Measurements from ENCODE around the gene INIP.

Gene INIP

GRCh38 chr9:112750764-112751055, 32.8 kb upstream of the INIP start:
- H3K27me3 ChIP-seq (replicated peaks), result no peaks in the 10 kb centered on the region
- H3K36me3 ChIP-seq (replicated peaks), result no peaks in the 10 kb centered on the region
- in situ Hi-C loops (cut with HindIII; ENCODE audit: low pct_ligation_motif_present, low sequenced_read_pairs), result no loop called here
- H3K4me3 ChIP-seq (ENCODE audit: low read depth, low read length), result peak overlapping the region; percentile 77
- no peak for DNase-seq
- TF ChIP-seq CTCF (IDR thresholded peaks at IDR 0.05; ENCODE audit: low read depth, low read length, missing control alignments), result no peak
- no peak overlapping the region for H3K27ac ChIP-seq

GRCh38 chr9:112750016-112750763, 32.3 kb upstream of the INIP start, which contains the start of gene SNX30:
Gene SNX30 (plus strand): TSS chr9:112750760. CDS start chr9:112751002, 242 bp downstream.
- no peaks in the 10 kb centered on the region for H3K27me3 ChIP-seq (replicated peaks)
- DNase-seq, result peak; percentile 82
- peak within 1 kb of the TSS; percentile 27 for H3K27ac ChIP-seq

GRCh38 chr9:112747094-112747493, 29.2 kb upstream of the INIP start:
- no peak for DNase-seq
- Histone ChIP-seq H3K36me3 (replicated peaks) (no peaks in the 10 kb centered on the region), H3K27me3 (replicated peaks) (no peaks in the 10 kb centered on the region), H3K27ac (no peak overlapping the region), H3K4me3 (ENCODE audit: low read depth, low read length) (no peak overlapping the region)
- TF ChIP-seq CTCF (IDR thresholded peaks at IDR 0.05; ENCODE audit: low read depth, low read length, missing control alignments), result no peak
- in situ Hi-C loops (cut with HindIII; ENCODE audit: low pct_ligation_motif_present, low sequenced_read_pairs), result no loop called here

More at GRCh38 chr9:112750016-112750763, 32.3 kb upstream of the INIP start, which contains the start of gene SNX30:
- Histone ChIP-seq H3K36me3 (replicated peaks) (no peaks in the 10 kb centered on the region), H3K4me3 (ENCODE audit: low read depth, low read length) (peak within 1 kb of the TSS; percentile 77)
- in situ Hi-C loops (cut with HindIII; ENCODE audit: low pct_ligation_motif_present, low sequenced_read_pairs), result no loop called here
- peak; percentile 6 for TF ChIP-seq CTCF (IDR thresholded peaks at IDR 0.05; ENCODE audit: low read depth, low read length, missing control alignments)

- TF ChIP-seq CTCF (IDR thresholded peaks at IDR 0.05; ENCODE audit: low read depth, low read length, missing control alignments), result no peak
- DNase-seq, result no peak
- Histone ChIP-seq H3K4me3 (ENCODE audit: low read depth, low read length) (no peak overlapping the region), H3K36me3 (replicated peaks) (no peaks in the 10 kb centered on the region), H3K27ac (no peak overlapping the region), H3K27me3 (replicated peaks) (no peaks in the 10 kb centered on the region)
- in situ Hi-C loops (cut with HindIII; ENCODE audit: low pct_ligation_motif_present, low sequenced_read_pairs), result no loop called here
Observed at GRCh38 chr9:112744177-112744576, 26.3 kb upstream of the INIP start.

GRCh38 chr9:112743216-112743836, 25.4 kb upstream of the INIP start:
- peak; percentile 51 for TF ChIP-seq CTCF (IDR thresholded peaks at IDR 0.05; ENCODE audit: low read depth, low read length, missing control alignments)
- no peak overlapping the region for H3K4me3 ChIP-seq (ENCODE audit: low read depth, low read length)
- no peaks in the 10 kb centered on the region for H3K27me3 ChIP-seq (replicated peaks)
- no peaks in the 10 kb centered on the region for H3K36me3 ChIP-seq (replicated peaks)
- in situ Hi-C loops (cut with HindIII; ENCODE audit: low pct_ligation_motif_present, low sequenced_read_pairs), result no loop called here
- no peak overlapping the region for H3K27ac ChIP-seq
- no peak for DNase-seq

All from brain microvascular endothelial cell (primary cell).